Measurements from ENCODE around the gene GTSE1.

The GTSE1 gene

DNA sequence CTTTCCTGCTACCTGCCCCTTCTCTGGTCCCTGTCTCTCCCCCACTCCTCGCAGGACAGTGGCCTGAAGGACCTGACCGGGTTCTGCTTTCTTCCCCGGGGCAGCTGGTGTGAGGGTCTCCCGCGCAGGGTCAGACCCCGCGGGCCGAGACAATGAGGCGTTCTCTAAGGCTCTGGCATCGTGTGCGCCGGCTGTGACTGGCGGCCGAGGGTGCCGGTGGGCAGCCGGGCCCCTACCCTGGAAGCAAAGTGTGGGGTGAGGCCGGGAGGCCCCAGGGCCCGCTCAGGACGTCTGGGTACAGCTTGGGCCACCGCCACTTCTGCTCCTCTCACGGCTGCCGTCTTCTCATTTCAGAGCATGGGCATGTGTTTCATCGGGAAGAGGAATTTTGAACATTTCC, 55.1 kb downstream of the GTSE1 start:
- DNase-seq (ENCODE audit: low read depth, low spot score): no peak

DNA sequence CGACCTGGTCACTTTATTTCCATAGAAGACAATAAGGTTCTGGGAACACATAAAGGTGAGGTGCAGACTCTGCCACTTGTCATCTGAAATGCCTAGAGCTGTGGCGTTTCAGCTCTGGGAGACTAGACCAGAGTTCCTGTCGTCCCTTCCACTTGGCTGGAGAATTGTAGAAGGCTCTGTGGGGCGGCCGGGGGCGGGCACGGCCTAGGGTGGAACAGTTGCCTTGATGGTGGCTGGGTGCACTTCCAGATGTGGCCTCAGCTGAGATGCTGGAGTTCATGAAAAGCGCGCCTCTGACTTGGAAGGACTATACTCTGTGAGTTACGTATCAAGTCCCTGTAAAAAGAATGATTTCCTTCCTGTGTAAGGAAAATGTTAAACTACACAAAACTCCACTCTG, 55.6 kb downstream of the GTSE1 start:
- no peak for DNase-seq (ENCODE audit: low read depth, low spot score)

DNA sequence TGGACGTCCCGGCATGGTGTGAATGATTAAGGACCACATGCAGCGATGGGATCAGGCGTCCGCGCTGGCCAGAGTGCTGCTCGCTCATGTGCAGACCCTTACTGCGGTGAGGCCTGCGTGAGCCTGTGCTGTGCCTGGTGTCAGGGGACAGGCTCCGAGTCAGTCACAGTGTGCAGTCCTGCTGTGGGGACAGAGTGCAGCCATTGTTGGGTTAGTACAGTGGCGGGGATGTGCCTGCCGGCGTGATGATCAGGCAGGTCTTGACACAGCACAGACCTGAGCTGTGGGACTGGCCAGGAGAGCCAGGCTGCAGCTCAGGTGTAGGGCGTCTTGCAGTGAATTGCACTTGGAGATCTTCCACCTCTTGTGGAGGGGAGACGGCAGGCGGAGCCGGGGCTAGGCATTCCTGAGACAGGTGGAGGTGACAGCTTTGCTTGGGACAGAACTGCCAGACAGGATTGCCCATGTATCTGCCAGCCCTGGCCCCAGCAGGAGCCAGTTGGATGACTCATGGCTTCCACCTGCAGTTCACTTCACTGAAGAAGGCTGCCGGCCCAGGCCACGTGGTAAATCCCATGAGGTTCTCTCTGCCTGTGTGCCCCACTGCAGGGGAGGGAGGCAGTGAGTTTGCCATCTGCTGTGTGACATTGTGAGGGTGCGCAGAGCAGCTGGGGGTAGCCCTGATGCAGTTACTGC, 56.2 kb downstream of the GTSE1 start:
- no peak for DNase-seq (ENCODE audit: low read depth, low spot score)

GRCh38 chr22:46353483-46354105, 56.9 kb downstream of the GTSE1 start:
- no peak for DNase-seq (ENCODE audit: low read depth, low spot score)

- DNase-seq (ENCODE audit: low read depth, low spot score): no peak
Observed at GRCh38 chr22:46354176-46354992, 57.7 kb downstream of the GTSE1 start.

DNA sequence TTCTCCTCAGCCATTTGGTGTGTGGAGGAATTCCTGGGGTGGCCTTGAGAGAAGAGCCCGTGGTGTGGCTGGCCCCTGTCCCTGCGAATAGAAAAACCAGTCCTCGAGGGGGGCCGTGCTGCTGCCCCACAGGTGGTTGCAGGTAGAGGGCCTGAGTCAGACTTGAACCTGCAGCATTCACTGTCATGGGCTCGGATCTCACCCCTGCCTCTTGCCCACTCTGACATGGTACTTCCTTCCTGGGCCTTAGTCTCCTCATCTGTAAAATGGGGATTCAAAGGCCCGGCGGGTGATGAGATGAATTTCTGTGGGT, 58.3 kb downstream of the GTSE1 start:
- no peak for DNase-seq (ENCODE audit: low read depth, low spot score)

- no peak for DNase-seq (ENCODE audit: low read depth, low spot score)
Observed at GRCh38 chr22:46355369-46355995, 58.8 kb downstream of the GTSE1 start.

- no peak for DNase-seq (ENCODE audit: low read depth, low spot score)
Observed at GRCh38 chr22:46355996-46356471, 59.4 kb downstream of the GTSE1 start.

DNA sequence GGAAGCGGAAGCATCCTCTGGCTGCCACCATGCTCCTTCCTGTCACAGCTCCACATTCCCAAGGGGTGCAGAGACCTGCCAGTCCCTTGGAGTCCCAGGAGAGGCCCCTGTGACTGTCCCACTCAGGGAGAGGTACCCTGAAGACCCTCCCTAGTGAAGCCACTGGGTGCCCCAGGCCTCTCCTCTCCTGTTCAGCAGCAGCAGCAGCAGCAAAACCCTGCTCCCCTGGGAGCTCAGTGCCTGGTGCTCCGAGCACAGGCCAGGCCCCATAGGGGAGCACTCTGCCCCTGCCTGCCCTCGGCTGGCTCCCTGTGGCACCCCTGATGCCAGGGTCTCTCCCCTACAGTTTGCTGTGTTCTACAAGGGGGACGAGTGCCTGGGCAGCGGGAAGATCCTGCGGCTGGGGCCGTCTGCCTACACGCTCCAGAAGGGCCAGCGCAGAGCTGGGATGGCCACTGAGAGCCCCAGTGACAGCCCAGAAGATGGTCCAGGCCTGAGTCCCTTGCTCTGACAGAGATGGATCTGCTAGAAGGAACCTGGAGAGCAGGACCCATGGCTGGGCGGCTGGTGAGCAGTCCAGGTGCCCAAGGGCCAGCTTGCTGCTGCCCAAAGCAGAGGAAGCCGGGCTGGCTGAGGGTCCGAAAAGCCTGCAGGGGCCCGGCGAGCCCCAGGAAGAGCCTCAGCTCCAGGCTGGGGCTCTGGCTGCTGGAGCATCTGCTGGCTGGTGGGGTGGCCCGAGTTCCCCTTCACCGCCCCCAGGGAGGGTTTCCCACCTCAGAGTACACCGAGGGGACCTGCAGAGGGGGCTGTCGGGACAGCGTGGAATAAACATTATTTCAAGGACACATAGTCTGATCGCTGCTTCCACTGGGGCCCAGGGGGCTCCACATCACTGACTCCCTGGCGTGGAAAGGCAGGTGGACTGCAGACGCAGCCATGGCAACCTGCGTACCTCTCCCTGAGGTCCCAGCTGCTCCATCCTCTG, 60.1 kb downstream of the GTSE1 start:
- no peak for DNase-seq (ENCODE audit: low read depth, low spot score)

DNA sequence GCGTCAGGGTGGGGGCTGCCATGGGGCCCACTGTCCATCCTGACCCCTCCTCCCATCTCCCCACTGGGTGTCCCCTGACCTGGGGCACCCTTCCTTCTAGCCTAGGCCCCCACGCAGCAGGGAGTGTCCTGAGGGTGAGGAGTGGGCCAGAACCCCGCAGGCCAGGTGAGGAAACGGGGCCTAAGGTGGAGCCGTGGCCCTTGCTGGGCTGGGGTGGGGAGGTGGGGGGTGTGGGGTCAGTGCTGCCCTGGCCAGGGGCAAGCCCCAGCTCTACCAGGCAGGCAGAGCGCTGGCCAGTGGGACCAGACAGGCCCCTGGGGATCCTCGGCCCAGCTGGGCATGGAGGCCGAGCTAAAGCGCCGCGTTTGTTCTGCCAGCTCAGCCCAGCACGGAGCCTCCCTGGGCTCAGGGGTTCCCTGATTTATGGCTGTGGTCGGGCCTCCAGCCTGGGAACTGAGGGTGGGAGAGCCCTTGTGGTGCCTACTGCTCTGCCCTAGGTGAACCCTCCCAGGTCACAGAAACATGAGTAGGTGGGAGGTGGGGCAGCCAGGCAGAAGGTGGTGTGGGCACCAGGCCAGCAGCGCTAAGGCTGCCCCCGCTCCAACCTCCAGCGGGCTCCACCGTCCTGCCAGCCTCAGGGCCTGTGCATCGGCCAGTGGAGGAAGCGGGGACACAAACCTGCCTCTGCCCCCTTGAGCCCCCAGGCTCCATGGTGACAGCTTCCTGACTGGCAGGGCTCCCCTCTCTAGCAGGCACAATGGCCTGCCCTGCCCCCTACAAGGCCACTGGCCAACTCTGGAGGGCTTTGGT, 61.2 kb downstream of the GTSE1 start:
- DNase-seq (ENCODE audit: low read depth, low spot score): no peak

DNA sequence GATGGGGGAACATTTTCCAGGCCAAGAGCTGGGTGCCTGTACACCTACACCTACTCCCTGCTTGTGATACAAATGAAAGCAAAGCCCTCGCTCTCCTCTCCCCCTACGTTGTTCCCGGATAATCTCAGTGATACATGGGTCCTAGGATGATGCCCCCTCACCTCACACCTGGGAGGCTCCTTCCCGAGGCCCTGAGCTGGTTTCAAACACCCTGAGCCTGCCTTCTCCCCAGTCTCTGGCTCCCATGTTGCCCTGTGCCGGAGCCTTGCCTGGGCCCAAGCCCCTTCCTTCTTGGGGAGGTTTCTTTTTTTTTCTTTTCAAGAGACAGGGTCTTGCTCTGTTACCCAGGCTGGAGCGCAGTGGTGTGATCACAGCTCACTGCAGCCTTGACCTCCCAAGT, 62.1 kb downstream of the GTSE1 start:
- no peak for DNase-seq (ENCODE audit: low read depth, low spot score)

DNA sequence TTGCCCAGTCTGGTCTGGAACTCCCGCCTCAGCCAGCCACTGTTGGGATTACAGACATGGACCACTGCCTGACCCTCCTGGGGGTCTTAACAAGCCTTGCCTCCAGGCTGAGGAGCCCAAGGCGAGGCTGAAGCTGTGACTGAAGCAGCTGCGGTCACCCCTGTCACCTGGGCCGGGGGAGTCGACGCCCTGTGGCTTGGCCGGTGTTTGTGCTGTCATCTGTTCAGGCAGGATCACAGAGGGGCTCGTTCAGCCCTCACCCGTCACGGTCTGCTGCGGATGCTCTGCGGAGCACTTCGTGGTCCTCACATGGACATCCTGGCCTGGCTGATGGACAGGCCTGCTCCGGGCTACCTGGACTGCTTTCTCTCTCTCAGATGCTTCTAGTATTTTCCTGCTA, 62.7 kb downstream of the GTSE1 start:
- DNase-seq (ENCODE audit: low read depth, low spot score): no peak

- DNase-seq (ENCODE audit: low read depth, low spot score): no peak
Observed at GRCh38 chr22:46360097-46360496, 63.4 kb downstream of the GTSE1 start.

DNA sequence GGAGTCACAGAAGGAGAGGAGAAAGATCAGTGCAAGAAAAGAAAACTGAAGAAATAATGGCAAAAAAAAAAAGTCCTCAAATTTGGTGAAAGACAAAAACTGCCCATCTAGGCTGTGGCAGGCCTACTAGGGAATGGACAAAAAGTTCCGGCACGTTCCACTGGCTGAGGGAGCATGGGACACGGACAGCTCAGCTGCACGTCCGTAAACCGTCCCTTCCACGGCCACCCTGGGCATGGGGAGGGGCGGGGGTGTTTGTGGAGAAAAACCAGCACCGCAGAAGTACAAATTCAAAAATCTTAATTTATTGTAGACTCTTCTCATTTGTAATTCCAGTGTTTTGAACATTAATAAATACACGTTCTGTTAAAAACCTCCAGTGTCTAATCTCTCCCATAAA, 64.2 kb downstream of the GTSE1 start:
- no peak for DNase-seq (ENCODE audit: low read depth, low spot score)

- no peak for DNase-seq (ENCODE audit: low read depth, low spot score)
Observed at GRCh38 chr22:46361826-46362202, 65.1 kb downstream of the GTSE1 start.

DNA sequence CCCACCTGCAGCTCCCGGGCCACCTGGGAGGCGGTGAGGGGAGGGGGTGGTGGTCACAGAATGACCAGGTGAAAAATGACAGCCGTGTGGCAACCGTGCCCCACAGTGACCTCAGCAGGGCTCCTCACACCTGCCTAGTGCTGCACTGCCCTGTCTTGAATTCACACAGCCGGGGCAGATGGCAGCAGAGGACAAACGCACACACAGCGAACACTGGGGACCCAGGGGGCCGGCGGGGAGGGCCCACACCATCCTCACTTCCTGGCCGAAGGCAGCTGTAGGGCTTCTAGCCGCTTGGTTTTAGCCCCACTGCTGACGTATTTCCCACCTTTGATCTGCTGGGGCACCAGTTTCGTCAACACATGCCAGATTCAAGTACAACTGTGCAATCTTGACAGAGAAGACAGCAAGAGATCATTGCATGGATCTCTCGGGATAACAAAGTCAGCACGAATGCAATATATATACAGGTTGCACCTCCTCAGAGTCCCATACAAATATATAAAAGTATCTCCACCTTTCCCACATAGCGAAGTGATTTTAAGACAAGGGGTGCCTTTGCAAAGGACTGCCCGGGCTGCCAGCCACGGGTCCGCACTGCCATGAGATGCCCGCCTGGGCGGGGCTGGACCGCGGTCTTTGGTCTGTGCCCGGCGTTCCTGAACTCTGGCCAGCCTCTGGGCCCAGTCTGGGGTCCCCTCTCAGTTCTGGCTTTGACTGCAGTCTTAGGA, 65.7 kb downstream of the GTSE1 start:
- DNase-seq (ENCODE audit: low read depth, low spot score): no peak

- no peak for DNase-seq (ENCODE audit: low read depth, low spot score)
Observed at GRCh38 chr22:46362934-46363515, 66.4 kb downstream of the GTSE1 start.

- no peak for DNase-seq (ENCODE audit: low read depth, low spot score)
Observed at GRCh38 chr22:46363611-46364321, 67.1 kb downstream of the GTSE1 start.

Measured in activated CD4-positive, CD25-positive, alpha-beta regulatory T cell treated with anti-CD3 and anti-CD28 coated beads, Interleukin-2, amount 50 U/mL, for 16 hours (primary cell).